ENCODE results near the gene AHNAK2. TPM values are rescaled to one million over a fixed set of nuclear protein-coding genes. Genes with fewer than 3 reads are reported as not detected.

Gene AHNAK2
- total RNA-seq, 1 experiment from 2014 or later = 30.8 TPM

- DNase-seq = no peak
- ChIA-PET CTCF (interaction anchor here (0.5 kb wide), 1 partner anchor 391 kb away, joined by 3 read pairs; no protein-coding TSS in a partner anchor), POLR2A (ENCODE audit: unreplicated experiment) (interaction anchor here (0.5 to 1.2 kb wide), 4 partner anchors 39 to 180 kb away, joined by 4 to 6 read pairs (median 5); no protein-coding TSS in a partner anchor)
- Histone ChIP-seq H3K79me2 (ENCODE audit: low read depth) (no peaks in the 10 kb centered on the region), H3F3A (ENCODE audit: insufficient read depth, low read depth) (peaks cover 39% of the 10 kb centered on the region), H3K9me2 (ENCODE audit: insufficient read depth) (no peaks in the 10 kb centered on the region), H3K27ac (peak overlapping the region; percentile 97), H3K36me3 (ENCODE audit: low read depth) (no peaks in the 10 kb centered on the region), H3K9me3 (ENCODE audit: insufficient read depth, low read depth) (no peaks in the 10 kb centered on the region), H4K20me1 (ENCODE audit: insufficient read depth) (no peaks in the 10 kb centered on the region), H3K4me1 (replicated peaks; ENCODE audit: insufficient read depth) (peaks cover 81% of the 10 kb centered on the region), H3K4me2 (peak overlapping the region; percentile 72), H3K4me3 (peak overlapping the region; percentile 41; the same call in 1 of the 2 replicates), H2AFZ (no peak overlapping the region), H3K27me3 (ENCODE audit: insufficient read depth, low read depth) (no peaks in the 10 kb centered on the region)
- intact Hi-C loops (cut with micrococcal nuclease; ENCODE audit: unreplicated experiment) = loop anchor here (2.0 to 5.0 kb wide), 7 partner anchors 49 to 511 kb away; partner anchors contain the start of genes BRF1 and CDCA4
- TSS peak; percentile 11 for BruUV-seq (replicated peaks)
- TF ChIP-seq, protein P1, sequence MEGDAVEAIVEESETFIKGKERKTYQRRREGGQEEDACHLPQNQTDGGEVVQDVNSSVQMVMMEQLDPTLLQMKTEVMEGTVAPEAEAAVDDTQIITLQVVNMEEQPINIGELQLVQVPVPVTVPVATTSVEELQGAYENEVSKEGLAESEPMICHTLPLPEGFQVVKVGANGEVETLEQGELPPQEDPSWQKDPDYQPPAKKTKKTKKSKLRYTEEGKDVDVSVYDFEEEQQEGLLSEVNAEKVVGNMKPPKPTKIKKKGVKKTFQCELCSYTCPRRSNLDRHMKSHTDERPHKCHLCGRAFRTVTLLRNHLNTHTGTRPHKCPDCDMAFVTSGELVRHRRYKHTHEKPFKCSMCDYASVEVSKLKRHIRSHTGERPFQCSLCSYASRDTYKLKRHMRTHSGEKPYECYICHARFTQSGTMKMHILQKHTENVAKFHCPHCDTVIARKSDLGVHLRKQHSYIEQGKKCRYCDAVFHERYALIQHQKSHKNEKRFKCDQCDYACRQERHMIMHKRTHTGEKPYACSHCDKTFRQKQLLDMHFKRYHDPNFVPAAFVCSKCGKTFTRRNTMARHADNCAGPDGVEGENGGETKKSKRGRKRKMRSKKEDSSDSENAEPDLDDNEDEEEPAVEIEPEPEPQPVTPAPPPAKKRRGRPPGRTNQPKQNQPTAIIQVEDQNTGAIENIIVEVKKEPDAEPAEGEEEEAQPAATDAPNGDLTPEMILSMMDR (conservative IDR thresholded peaks at IDR 0.05) = no peak
- no peak for TF ChIP-seq EZH2 (IDR thresholded peaks at IDR 0.05; ENCODE audit: low read depth)
These were observed 6.5 kb downstream of the AHNAK2 start for GRCh38 chr14:104971447-104972240.

- ChIA-PET POLR2A (ENCODE audit: unreplicated experiment) (interaction anchor here (0.5 to 0.6 kb wide), 2 partner anchors 161 to 1406 kb away, joined by 3 to 4 read pairs; no protein-coding TSS in a partner anchor), CTCF (interaction anchor here (0.6 kb wide), 1 partner anchor 120 kb away, joined by 3 read pairs; no protein-coding TSS in a partner anchor)
- intact Hi-C loops (cut with micrococcal nuclease; ENCODE audit: unreplicated experiment) = loop anchor here (5.0 kb wide), 4 partner anchors 232 to 512 kb away; partner anchors contain the start of gene BRF1
- BruUV-seq (replicated peaks) = no TSS peak
- H3K9me2 ChIP-seq (ENCODE audit: insufficient read depth) = no peaks in the 10 kb centered on the region
- H3K9me3 ChIP-seq (ENCODE audit: insufficient read depth, low read depth) = no peaks in the 10 kb centered on the region
- H3K4me1 ChIP-seq (replicated peaks; ENCODE audit: insufficient read depth) = peaks cover 69% of the 10 kb centered on the region
- no peaks in the 10 kb centered on the region for H4K20me1 ChIP-seq (ENCODE audit: insufficient read depth)
- no peaks in the 10 kb centered on the region for H3K36me3 ChIP-seq (ENCODE audit: low read depth)
- peak; percentile 71 to 75 for DNase-seq
- H3K4me2 ChIP-seq = peak overlapping the region; percentile 72
- H3K4me3 ChIP-seq = peak overlapping the region; percentile 37
- TF ChIP-seq, protein P1 (conservative IDR thresholded peaks at IDR 0.05) = no peak
- no peak for TF ChIP-seq EZH2 (IDR thresholded peaks at IDR 0.05; ENCODE audit: low read depth)
- H2AFZ ChIP-seq = no peak overlapping the region
- H3F3A ChIP-seq (ENCODE audit: insufficient read depth, low read depth) = peaks cover 39% of the 10 kb centered on the region
- peak overlapping the region; percentile 97 for H3K27ac ChIP-seq
- H3K79me2 ChIP-seq (ENCODE audit: low read depth) = no peaks in the 10 kb centered on the region
- H3K27me3 ChIP-seq (ENCODE audit: insufficient read depth, low read depth) = no peaks in the 10 kb centered on the region
These were observed 7.7 kb downstream of the AHNAK2 start for GRCh38 chr14:104970231-104971068.

GRCh38 chr14:104969741-104970230, 8.4 kb downstream of the AHNAK2 start:
- H3K27ac ChIP-seq = no peak overlapping the region
- peak overlapping the region; percentile 72 for H3K4me2 ChIP-seq
- CTCF ChIA-PET = no interaction called here
- TF ChIP-seq, protein P1 (conservative IDR thresholded peaks at IDR 0.05) = no peak
- TF ChIP-seq EZH2 (IDR thresholded peaks at IDR 0.05; ENCODE audit: low read depth) = no peak
- intact Hi-C loops (cut with micrococcal nuclease; ENCODE audit: unreplicated experiment) = loop anchor here (5.0 kb wide), 5 partner anchors 37 to 513 kb away; partner anchors contain the start of gene BRF1
- H3K79me2 ChIP-seq (ENCODE audit: low read depth) = no peaks in the 10 kb centered on the region
- H3K27me3 ChIP-seq (ENCODE audit: insufficient read depth, low read depth) = no peaks in the 10 kb centered on the region
- no peaks in the 10 kb centered on the region for H4K20me1 ChIP-seq (ENCODE audit: insufficient read depth)
- POLR2A ChIA-PET (ENCODE audit: unreplicated experiment) = interaction anchor here (0.5 to 0.6 kb wide), 2 partner anchors 161 to 1406 kb away, joined by 3 to 4 read pairs; no protein-coding TSS in a partner anchor
- H3K9me2 ChIP-seq (ENCODE audit: insufficient read depth) = no peaks in the 10 kb centered on the region
- no peak for DNase-seq
- H3F3A ChIP-seq (ENCODE audit: insufficient read depth, low read depth) = peaks cover 39% of the 10 kb centered on the region
- H3K9me3 ChIP-seq (ENCODE audit: insufficient read depth, low read depth) = no peaks in the 10 kb centered on the region
- H3K36me3 ChIP-seq (ENCODE audit: low read depth) = no peaks in the 10 kb centered on the region
- peak overlapping the region; percentile 37 for H3K4me3 ChIP-seq
- H2AFZ ChIP-seq = no peak overlapping the region
- H3K4me1 ChIP-seq (replicated peaks; ENCODE audit: insufficient read depth) = peaks cover 63% of the 10 kb centered on the region
- TSS peak; percentile 23 for BruUV-seq (replicated peaks)
